Esophagus squamous epithelium (tissue), 5 donors: ENCODE data around the gene ZSWIM5. TPM values are rescaled to one million over a fixed set of nuclear protein-coding genes. Genes with fewer than 3 reads are reported as not detected.
"Not testable (repeated sequence)": the region's sequence is repeated elsewhere in the genome, so short reads cannot be mapped to it uniquely, and the experiment has no call there.

Experiments
- DNase-seq: peaks from one replicate; lab custom pipeline; 2025; lab: John Stamatoyannopoulos, UW
- H3K27ac ChIP-seq, 4 donors: fragments of 200-600 bp; sonication (generic); one replicate each; pipeline ENCODE4 v1.5.1; 2016 to 2019; ENCODE audit warnings: mild to moderate bottlenecking in 1 of 4
- H3K27me3 ChIP-seq, 4 donors: fragments of 200-600 bp; sonication (generic); 1 replicate in 3 of 4; 2 replicates in 1 of 4; pipeline versions ENCODE4 v1.5.1 to v1.6.0; 2017 to 2021; ENCODE audit warnings: antibody characterized with exemption in 1 of 4
- H3K36me3 ChIP-seq, 3 donors: fragments of 200-600 bp; sonication (generic); one replicate each; pipeline ENCODE4 v1.5.1; 2016 to 2019
- H3K4me1 ChIP-seq, 3 donors: fragments of 200-600 bp; sonication (generic); one replicate each; pipeline ENCODE4 v1.5.1; 2017 to 2019
- H3K4me3 ChIP-seq, 4 donors: fragments of 200-600 bp; sonication (generic); 1 replicate in 3 of 4; 2 replicates in 1 of 4; pipeline ENCODE4 v1.5.1; 2016 to 2019; ENCODE audit warnings: mild to moderate bottlenecking in 2 of 4, moderate library complexity in 1 of 4
- H3K9me3 ChIP-seq, 3 donors: fragments of 200-600 bp; sonication (generic); one replicate each; pipeline ENCODE4 v1.5.1; 2016 to 2019
- POLR2A ChIP-seq, 4 donors: fragments of 450-650 bp; IDR thresholded peaks; one replicate each; pipeline ENCODE4 v1.6.1; 2017; ENCODE audit warnings: antibody characterized with exemption in 4 of 4, mild to moderate bottlenecking in 4 of 4, moderate library complexity in 3 of 4
- whole genome bisulfite sequencing, 2 donors: methylation state at CpG; one replicate each; pipeline ENCODE4 v1.1.5; 2018; 5-methylcytosine and 5-hydroxymethylcytosine counted together
- intact Hi-C: fragments of 100-400 bp; cut with DNase I; formaldehyde crosslinking; loops from one replicate; pipeline ENCODE4 v1.15.0; 2022
- total RNA-seq, 4 donors: library from RNA; depleted of rRNA; stranded (reverse); fragments of >200 nt; gene quantifications; one replicate each; pipeline ENCODE4 v1.1.0, GENCODE V29; 2016
- TF ChIP-seq, protein P1 (sequence below), 6 experiments: fragments of 450-650 bp in 4 of 6; fragments of 200-600 bp in 2 of 6; sonication (generic) in 2 of 6; IDR thresholded peaks; one replicate each; pipeline ENCODE4 v1.5.1; 2016 to 2019; ENCODE audit warnings: antibody characterized with exemption in 6 of 6, mild to moderate bottlenecking in 4 of 6, moderate library complexity in 4 of 6
- donor health status: DM: yes; HTN: yes; CAD: no.

The ZSWIM5 gene
- total RNA-seq, 4 donors from 2014 or later: 0.66 to 2.7 (median 1.6) TPM

DNA sequence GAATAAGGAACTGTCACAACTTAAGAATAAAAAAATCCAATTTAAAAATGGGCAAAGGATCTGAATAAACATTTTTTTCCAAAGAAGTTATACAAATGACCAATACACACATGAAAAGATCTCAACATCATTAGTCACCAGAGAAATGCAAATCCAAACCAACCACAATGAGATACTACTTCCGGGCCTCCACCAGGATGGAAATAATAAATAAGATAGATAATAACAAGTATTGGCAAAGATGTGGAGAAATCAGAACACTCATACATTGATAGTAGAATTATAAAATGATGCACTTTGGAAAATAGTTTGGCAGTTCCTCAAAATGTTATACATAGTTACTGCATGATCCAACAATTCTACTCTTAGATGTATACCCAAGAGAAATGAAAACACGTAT, 18.7 kb downstream of the ZSWIM5 start:
- Histone ChIP-seq H3K4me1 (no peaks in the 10 kb centered on the region), H3K4me3 (no peak overlapping the region), H3K36me3 (no peaks in the 10 kb centered on the region), H3K27me3 (no peaks in the 10 kb centered on the region), H3K27ac (no peak overlapping the region), H3K9me3 (no peaks in the 10 kb centered on the region)
- no peak for DNase-seq
- TF ChIP-seq POLR2A (IDR thresholded peaks at IDR 0.05): no peak
- TF ChIP-seq, protein P1, sequence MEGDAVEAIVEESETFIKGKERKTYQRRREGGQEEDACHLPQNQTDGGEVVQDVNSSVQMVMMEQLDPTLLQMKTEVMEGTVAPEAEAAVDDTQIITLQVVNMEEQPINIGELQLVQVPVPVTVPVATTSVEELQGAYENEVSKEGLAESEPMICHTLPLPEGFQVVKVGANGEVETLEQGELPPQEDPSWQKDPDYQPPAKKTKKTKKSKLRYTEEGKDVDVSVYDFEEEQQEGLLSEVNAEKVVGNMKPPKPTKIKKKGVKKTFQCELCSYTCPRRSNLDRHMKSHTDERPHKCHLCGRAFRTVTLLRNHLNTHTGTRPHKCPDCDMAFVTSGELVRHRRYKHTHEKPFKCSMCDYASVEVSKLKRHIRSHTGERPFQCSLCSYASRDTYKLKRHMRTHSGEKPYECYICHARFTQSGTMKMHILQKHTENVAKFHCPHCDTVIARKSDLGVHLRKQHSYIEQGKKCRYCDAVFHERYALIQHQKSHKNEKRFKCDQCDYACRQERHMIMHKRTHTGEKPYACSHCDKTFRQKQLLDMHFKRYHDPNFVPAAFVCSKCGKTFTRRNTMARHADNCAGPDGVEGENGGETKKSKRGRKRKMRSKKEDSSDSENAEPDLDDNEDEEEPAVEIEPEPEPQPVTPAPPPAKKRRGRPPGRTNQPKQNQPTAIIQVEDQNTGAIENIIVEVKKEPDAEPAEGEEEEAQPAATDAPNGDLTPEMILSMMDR (IDR thresholded peaks at IDR 0.05): no peak
- intact Hi-C loops: no loop called here
- WGBS, 2 donors: 63 to 70% methylated on average over 2 of the region's 2 CpGs

DNA sequence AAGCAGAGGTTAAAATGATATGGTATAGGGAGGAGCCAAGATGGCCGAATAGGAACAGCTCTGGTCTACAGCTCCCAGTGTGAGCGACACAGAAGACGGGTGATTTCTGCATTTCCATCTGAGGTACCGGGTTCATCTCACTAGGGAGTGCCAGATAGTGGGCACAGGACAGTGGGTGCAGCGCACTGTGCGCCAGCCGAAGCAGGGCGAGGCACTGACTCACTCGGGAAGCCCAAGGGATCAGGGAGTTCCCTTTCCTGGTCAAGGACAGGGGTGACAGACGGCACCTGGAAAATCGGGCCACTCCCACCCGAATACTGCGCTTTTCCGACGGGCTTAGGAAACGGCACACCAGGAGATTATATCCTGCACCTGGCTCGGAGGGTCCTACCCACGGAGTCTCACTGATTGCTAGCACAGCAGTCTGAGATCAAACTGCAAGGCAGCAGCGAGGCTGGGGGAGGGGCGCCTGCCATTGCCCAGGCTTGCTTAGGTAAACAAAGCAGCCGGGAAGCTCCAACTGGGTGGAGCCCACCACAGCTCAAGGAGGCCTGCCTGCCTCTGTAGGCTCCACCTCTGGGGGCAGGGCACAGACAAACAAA, 26.4 kb downstream of the ZSWIM5 start:
- WGBS, 2 donors: 76 to 85% methylated on average over 7 to 13 of the region's 21 CpGs

DNA sequence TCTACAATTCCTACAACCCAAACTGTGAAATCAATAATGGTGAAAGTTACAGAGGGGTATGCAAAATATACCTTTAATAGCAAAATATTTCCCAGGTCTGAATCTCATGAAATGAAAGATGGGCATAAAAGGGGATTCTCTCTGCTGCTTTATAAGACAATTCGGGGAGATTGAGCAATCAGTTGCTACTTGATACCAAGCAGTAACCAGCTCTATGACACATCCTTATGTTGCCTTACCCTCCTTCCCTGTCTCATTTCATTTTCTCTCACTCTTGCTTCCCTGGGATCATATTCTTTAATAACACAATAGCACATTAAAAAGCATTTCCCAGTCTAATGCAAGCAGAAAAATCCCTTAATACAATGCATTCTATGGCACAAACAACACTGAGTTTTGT, 29.0 kb downstream of the ZSWIM5 start:
- TF ChIP-seq POLR2A (IDR thresholded peaks at IDR 0.05): no peak
- Histone ChIP-seq H3K4me1 (peaks cover 0 to 6% (median 0%) of the 10 kb centered on the region in 3 donors), H3K36me3 (no peaks in the 10 kb centered on the region), H3K27me3 (no peaks in the 10 kb centered on the region), H3K4me3 (no peak overlapping the region), H3K27ac (no peak overlapping the region), H3K9me3 (peaks cover 0 to 11% (median 0%) of the 10 kb centered on the region in 3 donors)
- 56 to 61% methylated on average over 1 of the region's 1 CpG for WGBS, 2 donors
- intact Hi-C loops: no loop called here
- no peak for DNase-seq

More for the DNA sequence above, 26.4 kb downstream of the ZSWIM5 start:
- H3K9me3 ChIP-seq: peaks cover 0 to 11% (median 0%) of the 10 kb centered on the region in 3 donors
- intact Hi-C loops, DNase-seq, H3K4me1 ChIP-seq, H3K4me3 ChIP-seq, H3K36me3 ChIP-seq, H3K27me3 ChIP-seq, H3K27ac ChIP-seq: not testable (repeated sequence)

DNA sequence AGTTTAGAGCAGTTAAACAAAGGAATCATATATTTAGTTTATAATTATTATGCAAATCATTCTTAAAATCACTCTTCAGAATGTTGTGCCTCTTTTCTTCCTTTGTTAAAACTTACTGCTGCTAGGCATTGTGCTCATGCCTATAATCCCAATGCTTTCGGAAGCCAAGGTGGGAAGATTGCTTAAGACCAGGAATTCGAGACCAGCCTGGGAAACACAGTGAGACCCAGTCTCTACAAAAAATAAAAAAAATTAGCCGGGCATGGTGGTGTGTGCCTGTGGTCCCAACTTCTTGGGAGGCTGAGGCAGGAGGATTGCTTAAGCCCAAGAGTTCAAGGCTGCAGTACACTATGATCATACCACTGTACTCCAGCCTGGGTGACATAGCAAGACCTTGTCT, 33.6 kb downstream of the ZSWIM5 start:
- no peaks in the 10 kb centered on the region for H3K27me3 ChIP-seq
- H3K4me3 ChIP-seq: no peak overlapping the region
- H3K4me1 ChIP-seq: peaks cover 0 to 20% (median 0%) of the 10 kb centered on the region in 3 donors
- no peak for TF ChIP-seq POLR2A (IDR thresholded peaks at IDR 0.05)
- TF ChIP-seq, protein P1 (IDR thresholded peaks at IDR 0.05): no peak
- intact Hi-C loops: no loop called here
- H3K9me3 ChIP-seq: no peaks in the 10 kb centered on the region
- WGBS, 2 donors: 58 to 65% methylated on average over 3 of the region's 3 CpGs
- no peak for DNase-seq
- no peak overlapping the region for H3K27ac ChIP-seq
- no peaks in the 10 kb centered on the region for H3K36me3 ChIP-seq

DNA sequence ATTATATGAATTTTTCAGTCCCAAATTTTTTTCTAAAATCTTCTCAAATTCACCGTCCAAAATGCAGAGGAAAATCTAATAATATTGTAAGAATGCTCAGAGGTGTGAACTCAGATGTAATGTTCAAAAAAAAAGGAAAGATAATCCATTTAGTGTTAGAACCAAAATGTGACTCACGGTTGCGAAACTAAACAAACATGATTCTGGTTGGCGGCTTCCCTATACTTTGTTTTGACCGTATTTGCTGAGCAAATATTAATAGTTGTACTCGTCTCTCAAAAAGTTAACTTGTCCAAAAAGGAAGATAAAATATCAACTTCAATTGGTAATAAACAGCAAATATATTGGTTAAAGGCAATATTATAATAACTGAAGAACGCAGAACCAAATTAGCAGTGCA, 34.4 kb downstream of the ZSWIM5 start:
- WGBS, 2 donors: 42 to 44% methylated on average over 7 of the region's 7 CpGs
- H3K9me3 ChIP-seq: no peaks in the 10 kb centered on the region
- no peak overlapping the region for H3K4me3 ChIP-seq
- TF ChIP-seq, protein P1 (IDR thresholded peaks at IDR 0.05): no peak
- no peak for TF ChIP-seq POLR2A (IDR thresholded peaks at IDR 0.05)
- H3K27ac ChIP-seq: no peak overlapping the region
- intact Hi-C loops: no loop called here
- no peaks in the 10 kb centered on the region for H3K36me3 ChIP-seq
- peaks cover 0 to 20% (median 0%) of the 10 kb centered on the region in 3 donors for H3K4me1 ChIP-seq
- DNase-seq: no peak
- H3K27me3 ChIP-seq: no peaks in the 10 kb centered on the region

DNA sequence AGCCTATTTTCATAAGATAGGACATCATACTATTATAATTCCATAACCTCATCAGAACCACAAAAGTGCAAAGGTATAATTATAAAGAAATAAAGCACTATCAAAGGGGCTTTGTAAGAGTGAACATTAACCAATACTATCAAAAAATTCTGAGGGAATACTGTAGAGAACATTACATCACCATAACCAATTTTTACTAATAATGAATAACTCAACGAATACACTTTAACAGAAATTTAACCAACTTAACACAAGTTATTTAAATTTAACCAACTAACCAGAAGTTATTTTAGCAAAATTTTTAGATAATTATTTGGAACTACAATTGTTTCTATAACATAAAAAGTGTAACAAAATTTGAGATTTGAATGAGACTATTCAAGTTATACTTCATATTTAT, 34.8 kb downstream of the ZSWIM5 start:
- 73 to 94% methylated on average over 1 of the region's 1 CpG for WGBS, 2 donors
- intact Hi-C loops: no loop called here
- Histone ChIP-seq H3K27ac (no peak overlapping the region), H3K4me1 (peaks cover 0 to 20% (median 0%) of the 10 kb centered on the region in 3 donors), H3K36me3 (no peaks in the 10 kb centered on the region), H3K4me3 (no peak overlapping the region), H3K9me3 (no peaks in the 10 kb centered on the region), H3K27me3 (no peaks in the 10 kb centered on the region)
- DNase-seq: no peak
- TF ChIP-seq POLR2A (IDR thresholded peaks at IDR 0.05): no peak
- TF ChIP-seq, protein P1 (IDR thresholded peaks at IDR 0.05): no peak
